SU-DHL-6 (cell line): ENCODE results near the gene BRSK2.

Source experiments
- EZH2phosphoT487 ChIP-seq: fragments of 200-600 bp; sonication (generic), shearing (Covaris generic); conservative IDR thresholded peaks from 2 replicates; pipeline ENCODE4 v1.6.1; 2018; ENCODE audit warnings: mild to moderate bottlenecking, antibody characterized with exemption, low read length, moderate library complexity, mixed read lengths
- TF ChIP-seq, protein P1 (sequence below): fragments of 200-600 bp; sonication (generic); IDR thresholded peaks from one replicate; pipeline ENCODE4 v1.5.1; 2017; ENCODE audit warnings: antibody characterized with exemption, mild to moderate bottlenecking, low read length, moderate library complexity; ENCODE audit not compliant: insufficient read depth, poor library complexity, severe bottlenecking

GRCh38 chr11:1475841-1476240 is 86.1 kb downstream of the BRSK2 start:
- TF ChIP-seq, protein P1, sequence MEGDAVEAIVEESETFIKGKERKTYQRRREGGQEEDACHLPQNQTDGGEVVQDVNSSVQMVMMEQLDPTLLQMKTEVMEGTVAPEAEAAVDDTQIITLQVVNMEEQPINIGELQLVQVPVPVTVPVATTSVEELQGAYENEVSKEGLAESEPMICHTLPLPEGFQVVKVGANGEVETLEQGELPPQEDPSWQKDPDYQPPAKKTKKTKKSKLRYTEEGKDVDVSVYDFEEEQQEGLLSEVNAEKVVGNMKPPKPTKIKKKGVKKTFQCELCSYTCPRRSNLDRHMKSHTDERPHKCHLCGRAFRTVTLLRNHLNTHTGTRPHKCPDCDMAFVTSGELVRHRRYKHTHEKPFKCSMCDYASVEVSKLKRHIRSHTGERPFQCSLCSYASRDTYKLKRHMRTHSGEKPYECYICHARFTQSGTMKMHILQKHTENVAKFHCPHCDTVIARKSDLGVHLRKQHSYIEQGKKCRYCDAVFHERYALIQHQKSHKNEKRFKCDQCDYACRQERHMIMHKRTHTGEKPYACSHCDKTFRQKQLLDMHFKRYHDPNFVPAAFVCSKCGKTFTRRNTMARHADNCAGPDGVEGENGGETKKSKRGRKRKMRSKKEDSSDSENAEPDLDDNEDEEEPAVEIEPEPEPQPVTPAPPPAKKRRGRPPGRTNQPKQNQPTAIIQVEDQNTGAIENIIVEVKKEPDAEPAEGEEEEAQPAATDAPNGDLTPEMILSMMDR = no peak
- TF ChIP-seq EZH2phosphoT487 = no peak
